HG03354 (cell line): Measurements from ENCODE around the gene TTC33.

Source experiments
- ATAC-seq: cut with Tn5 transposase; IDR thresholded peaks from one replicate; pipeline ENCODE4 v1.9.1; 2021; ENCODE audit warnings: mild to moderate bottlenecking; ENCODE audit not compliant: unreplicated experiment, poor library complexity, severe bottlenecking

Gene TTC33

DNA sequence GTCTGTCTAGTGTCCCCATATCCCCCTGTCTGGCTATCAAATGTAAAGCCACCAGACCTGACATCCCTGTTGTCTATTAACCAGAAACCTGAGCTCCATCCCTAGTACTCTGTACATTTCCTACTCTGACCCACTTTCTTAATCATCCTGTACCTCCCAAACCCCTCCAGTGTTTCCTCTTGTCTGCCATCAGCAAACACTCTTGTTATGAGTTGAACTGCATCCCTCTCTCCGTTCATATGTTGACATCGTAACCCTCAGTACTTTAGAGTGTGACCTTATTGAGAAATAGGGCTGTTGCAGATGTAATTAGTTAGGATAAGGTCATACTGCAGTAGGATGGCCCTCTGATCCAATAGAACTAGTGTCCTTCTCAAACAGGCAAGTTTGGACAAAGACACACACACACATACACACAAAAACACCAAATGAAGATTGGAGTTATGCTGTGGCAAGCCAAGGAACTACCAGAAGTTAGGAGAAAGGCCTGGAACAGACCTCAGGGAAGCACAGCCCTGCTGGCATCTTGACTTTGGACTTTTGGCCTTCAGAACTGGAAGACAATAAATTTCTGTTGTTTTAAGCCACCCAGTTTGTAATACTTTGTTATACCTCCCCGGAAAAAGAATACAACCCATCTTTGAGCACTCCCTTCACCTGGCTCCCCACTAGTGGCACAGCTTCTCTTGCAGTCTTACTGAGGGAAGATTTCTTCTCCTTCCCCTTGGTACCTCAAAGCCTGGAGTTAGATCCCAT is 256.1 kb downstream of the TTC33 start:
- ATAC-seq: no peak

DNA sequence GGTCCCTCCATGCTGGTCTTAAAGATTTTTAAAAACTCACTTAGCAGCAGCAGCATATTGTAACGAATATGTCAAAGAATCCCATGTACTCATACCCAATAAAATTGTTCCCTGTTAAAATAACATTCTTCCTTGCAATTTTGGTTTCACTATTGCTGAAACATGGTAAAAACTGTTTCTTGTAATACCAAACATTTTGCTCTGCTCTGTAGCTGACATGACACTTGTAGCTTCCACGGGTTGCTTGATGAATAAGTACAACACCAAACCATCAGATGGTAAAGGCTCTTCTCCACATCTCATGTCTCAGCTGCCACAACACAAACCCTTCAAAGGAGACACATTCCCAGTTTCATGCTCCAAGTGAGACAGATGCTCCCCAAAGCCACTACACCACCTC is 256.8 kb downstream of the TTC33 start:
- no peak for ATAC-seq

DNA sequence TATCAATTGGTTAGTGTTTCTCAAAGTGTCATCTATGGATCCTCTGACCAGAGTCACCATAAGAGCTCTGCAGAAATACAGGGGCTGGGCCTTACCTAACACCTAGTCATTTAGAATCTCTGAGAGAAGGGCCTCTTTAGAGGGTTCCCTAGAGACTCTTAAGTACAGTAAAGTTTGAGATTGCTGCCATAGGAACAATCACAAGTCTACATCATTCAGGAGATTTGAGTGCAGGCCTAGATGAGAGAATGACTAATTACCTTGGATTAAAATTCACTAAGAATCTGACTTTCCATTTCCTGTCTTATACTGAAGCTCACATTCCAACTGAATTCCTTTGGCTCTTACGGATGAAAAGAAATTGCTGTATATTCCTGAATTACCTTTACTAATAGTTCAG is 258.2 kb downstream of the TTC33 start:
- no peak for ATAC-seq

DNA sequence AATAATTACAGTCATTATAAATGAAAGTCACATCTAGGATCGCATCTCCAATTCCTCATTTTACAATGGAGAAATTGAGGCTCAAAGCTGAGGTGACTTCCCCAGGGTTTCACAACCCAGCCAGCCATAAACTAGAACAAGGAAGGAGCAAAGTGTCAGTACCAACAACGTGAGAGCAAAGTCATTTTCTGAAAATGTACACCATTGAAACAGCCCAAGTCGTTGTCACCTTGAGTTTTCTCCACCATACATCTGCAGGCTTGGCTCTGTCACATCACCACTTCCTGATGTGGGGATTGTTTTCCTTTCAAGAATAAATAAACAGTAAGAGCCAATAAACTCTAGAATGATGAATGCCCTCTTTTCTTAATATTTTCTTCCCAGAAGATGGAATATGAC is 260.5 kb downstream of the TTC33 start:
- ATAC-seq: no peak

DNA sequence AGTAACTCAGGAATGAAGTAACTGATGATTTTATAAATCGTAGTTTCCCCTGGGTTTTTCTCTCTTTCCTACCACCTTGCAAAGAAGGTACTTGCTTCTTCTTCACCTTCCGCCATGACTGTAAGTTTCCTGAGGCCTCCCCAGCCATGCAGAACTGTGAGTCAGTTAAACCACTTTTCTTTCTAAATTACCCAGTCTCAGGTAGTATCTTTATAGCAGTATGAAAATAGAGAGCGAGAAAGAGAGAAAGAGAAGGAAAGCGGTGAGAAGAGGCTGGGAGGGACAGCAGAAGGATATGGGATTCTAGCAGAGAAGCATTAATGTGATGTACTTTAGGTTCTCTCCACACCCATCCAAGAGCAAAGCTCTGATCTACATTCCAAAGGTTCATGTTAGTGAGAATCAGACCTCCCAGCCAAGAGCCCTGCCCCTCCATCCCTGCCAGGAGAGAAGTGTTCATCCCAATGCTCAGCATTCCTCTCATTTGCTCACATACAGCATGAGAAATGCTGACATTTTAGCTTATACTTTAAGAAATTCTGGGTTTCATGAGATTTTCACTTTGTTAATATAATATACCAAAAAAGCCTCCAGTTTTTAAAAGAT is 261.0 kb downstream of the TTC33 start:
- no peak for ATAC-seq

DNA sequence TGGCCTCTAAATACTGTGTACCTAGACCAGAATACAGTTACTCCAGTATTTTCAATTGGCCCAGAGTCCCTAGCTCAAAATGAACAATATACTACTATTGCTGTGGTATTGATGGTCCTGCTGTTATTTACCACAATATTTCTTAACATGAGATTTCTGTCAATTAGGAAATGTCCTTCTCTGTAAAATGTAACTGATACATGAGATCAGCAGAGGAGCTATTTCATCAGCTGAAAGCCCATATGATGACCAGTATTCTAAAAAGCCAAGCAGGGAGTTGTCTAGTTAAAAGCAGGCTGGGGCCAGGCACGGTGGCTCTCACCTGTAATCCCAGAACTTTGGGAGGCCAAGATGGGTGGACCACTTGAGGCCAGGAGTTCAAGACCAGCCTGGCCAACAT is 263.7 kb downstream of the TTC33 start:
- no peak for ATAC-seq

DNA sequence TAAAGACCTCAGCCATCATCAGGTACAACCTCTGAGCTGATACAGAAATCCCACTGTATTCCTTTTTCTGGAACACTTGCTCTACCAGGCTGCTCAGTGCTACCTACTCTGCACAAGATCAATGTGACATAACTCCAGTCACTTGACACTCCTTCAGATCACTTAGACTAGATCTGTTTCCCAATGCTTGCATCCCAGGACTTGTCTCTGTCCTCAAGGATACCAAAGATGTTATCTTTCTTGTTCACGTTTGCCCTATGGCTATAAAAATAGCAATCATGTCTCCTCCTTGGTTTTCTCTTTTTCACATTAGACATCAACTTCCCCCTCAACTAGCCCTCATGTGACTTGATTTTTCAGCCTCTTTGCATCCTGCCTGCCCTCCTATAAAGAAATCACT is 264.1 kb downstream of the TTC33 start:
- no peak for ATAC-seq

DNA sequence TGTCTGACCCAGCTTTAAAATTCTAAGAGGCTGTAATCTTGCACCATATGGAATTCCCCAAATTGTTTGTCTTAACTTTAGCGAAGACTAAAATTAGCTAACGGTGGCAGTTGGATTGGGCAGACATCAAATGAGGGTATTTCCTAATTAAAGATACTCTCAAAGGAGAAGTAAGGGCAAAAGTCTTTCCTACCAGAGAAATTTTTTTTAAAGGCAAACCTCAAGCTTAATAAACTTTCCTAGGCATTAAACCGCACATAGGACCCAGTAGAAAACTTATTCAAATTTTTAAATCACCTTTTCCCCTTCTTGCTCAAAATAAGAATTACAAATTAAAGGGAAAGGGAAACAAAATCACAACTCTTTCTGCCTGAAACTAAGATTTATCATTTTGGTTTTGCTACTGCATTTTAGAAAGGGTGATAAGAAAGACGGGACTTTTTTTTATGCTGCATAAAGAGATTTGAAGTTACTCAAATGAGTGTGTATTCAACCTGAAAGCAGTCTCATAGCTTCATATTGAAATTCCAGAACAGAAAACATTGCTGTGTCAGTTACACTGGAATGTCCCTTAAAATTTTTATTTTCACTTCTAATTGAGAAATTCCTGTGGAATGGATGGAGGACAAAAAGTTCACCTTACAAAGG is 265.2 kb downstream of the TTC33 start:
- peak; percentile 44 for ATAC-seq

DNA sequence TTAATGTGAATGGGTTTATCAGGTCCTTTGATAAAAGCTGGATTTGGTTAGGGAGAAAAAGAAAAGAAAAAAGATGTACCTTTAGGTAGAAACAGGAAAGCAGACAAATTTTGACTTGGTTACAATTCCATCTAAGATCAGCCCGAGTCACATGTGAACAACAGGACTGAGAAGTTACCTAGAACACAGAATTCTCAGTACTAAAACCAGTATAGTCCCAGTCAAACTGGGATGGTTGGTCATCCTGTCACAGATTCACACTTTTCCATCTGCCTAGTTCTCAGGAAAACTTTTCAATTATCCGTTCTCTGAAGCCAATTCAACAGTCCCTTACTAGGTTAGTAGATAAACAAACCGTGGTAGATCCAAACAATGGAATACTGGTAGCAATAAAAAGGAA is 266.3 kb downstream of the TTC33 start:
- no peak for ATAC-seq

DNA sequence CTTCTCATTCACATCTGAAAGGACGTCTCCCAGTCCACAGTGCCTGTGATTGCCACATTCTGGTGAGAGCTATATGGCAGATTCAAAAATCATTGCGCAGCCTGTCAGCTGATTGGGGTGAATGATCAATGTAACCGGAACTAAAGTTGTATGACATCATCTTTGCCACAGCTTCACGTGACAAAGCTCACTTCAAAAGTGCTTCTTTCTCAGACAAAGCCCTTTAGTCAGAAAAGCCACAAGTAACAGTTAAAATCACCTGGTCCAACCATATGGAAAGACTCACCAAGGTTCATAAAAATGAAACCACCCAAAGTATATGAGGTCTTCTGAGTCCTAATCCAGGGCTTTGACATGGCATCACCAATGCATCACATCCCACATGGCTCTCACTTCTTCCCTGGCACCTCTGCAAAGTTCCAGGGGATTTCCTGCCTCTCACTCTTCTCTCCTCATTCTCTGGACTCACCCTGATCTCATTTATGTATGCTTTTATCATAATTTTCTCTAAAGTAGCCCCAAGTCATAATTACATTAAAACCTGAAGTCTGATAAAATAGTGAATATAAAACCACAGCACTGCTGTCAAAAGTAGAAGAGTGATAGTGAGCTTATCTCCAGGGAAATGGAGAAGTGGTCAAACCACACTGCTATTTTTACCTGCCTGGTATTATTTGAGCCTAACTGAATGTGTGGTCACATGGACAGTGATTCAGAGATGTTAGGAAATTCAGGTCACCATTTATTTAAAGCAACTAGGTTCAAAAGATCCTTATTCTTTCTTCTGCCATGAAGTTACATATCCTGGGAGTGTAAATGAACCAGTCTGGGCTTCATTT is 269.1 kb downstream of the TTC33 start:
- peak; percentile 66 for ATAC-seq

DNA sequence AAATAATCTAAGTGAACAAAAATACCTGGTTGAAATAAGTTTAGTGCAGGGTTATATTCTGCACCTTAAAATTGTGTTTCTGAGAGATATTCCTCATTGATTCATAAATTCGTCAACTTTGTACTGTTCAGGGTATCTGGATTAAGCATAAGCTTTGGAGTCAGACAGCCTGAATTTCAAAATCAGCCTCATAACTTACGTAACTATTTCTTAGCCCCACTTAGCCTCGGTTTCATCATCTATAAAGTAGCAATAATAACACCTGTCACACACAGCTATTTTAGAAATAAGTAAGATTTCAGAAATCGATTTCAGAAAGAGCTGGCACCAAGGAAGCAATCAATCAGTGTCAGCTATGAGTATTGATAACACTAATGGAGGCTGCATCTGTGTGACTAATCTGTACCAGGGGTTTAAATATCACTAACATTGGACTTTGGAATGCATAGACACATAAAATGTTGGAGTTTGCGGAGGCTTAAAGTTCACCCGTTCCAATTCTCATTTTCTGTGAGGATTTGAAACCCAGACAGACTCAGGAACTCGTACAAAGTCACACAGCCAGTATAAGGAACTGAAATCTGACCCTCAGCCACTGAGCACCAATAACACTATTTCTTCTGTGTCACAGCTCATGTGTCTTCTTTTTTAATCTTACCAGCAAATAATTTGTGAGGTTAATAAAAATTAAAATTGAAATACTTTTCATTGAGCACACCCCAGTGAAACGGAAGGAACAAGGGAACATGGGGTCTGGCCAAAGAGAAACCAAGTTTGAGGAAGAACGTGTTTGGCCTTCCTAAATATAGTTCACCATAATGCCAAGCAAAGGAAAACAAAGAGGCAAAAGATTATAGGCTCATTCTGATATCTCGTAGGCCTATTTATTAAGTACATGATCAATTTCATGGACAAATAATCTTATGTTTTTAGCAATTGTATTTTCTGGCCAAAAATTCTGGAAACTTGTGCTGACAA is 270.5 kb downstream of the TTC33 start:
- peak; percentile 59 for ATAC-seq

DNA sequence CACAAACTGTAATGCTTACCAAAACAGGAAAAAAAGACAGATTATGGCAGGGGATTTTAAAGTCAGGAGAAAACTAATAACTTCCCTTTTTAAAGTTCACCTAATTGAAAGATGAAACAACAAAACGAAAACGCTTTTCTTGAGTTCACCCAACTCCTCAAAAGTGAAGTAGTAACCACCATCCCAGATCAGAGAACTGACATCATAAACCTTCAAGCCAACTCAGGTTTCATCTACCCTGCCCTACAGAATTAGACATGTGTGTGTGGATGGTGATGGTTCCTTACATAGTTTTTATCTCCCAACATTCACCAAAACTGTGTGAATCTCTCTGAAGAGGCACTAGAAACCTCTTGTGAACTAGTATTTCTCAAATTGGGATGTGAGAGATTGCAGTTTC is 271.3 kb downstream of the TTC33 start:
- ATAC-seq: peak; percentile 43

DNA sequence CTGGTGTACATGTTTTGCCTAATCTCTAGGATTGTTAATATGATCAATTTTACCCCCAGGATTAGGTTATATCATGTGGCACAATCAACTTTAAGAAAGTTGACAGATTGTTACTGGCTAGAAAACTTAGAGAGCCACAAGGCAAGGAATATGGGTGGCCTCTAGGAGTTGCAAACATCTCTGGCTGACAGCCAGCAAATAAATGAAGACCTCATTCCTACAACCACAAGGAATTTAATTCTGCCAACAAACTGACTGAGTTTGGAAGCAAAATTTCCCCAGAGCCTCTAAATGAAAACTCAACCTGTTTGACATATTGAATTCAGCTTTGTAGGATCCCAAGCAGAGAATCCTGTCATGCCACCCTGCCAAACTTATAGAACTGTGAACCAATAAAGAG is 272.4 kb downstream of the TTC33 start:
- ATAC-seq: no peak

DNA sequence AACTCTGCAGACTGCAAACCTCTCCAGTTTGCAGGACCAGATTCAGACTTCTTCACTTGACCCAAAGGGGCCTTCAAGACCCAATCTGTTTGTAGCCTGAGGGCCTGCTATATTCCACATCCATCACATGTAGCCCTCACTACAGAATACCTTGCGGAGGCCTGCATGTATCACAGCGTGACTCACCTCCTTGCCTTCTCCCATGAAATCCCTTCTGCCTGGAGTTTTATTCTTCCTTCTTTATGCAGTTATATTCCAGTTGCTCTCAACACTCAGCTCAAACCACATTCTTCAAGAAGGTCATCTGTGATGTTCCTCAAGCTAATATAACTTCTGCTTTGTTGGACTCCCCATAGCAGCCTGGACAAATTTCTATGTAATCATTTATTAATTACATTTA is 274.5 kb downstream of the TTC33 start:
- no peak for ATAC-seq

DNA sequence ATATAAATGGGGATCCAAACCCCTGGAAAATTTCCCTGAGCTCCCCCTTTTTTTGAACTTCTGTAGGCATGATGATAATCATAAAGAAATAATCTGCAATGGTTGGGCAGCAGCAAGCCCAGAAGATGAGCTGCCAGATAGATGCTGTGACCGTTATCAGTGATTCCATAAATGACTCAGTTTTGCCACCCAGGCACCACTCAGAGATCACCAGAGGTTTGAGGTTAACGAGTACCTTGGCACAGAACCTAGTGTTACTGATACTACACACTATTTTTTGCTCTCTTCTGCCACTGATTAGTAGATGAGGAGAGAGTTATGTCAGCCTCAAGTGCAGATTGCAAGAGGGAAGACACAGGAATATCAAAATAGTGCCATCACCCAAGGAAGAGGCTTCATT is 275.4 kb downstream of the TTC33 start:
- no peak for ATAC-seq

DNA sequence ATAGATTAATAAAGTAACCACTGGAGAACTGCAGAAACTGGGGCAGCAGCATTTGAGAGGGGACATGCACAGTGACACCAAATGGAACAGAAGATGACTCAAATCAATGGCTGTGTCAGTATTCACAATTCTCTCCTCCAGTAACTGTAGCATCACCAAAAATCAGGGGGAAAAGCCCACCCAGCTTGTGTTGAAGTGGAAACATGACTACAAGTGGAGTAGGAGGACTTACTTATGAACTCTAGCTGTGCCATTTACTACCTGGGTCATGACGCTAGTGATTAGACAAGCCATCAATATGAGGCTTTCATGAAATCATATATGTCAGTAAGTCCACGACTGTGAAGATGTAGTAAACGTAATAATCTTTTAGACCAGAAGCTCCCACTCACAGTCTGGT is 275.8 kb downstream of the TTC33 start:
- no peak for ATAC-seq

DNA sequence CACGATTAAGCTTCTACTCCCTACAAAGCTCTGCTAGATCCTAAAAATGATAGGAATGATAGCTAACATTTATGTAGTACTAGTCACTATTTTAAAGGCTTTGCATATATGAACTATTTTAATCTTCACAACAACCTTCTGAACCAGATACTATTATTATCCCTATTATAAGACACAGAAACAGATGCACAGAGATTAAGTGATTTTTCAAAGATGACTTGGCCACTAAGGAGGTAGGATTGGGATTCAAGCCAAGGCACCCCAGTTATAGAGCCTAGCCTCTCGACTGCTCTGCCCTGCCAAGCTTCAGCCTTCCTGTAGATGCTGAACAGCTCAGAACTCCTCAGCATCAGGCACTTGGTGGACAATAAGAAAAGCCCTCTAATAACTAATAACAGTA is 277.0 kb downstream of the TTC33 start:
- no peak for ATAC-seq

DNA sequence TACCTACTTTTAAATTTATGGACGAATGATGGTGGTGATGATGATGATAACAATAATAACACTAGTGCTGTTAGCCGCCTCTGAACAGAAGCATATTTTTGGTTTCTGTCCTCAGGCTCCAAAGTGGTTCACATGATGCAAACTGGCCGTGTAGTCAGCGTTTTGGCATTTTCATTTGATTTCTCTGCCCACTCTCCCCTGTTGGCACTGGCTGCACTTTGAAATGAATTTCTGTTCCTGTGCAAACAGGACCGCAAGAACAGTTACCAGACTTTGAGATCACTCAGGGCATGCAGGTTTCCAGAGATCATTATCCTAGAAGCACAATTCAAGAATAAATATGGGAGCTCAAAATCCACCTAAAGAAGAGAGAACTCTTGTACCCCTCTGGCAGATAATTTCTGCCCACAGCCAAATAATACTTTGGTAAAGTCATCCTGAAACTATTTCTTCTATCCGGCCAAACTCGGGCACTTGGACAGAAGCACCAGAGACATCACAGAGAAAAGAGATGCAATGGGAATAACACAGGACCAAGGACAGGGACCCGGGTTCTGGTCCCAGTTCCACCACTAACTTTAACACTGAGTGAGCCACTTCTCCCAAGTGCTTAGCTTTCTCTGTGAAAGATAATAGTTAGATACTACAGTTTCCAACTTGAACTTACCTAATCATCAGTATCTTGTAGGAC is 277.8 kb downstream of the TTC33 start:
- ATAC-seq: no peak

DNA sequence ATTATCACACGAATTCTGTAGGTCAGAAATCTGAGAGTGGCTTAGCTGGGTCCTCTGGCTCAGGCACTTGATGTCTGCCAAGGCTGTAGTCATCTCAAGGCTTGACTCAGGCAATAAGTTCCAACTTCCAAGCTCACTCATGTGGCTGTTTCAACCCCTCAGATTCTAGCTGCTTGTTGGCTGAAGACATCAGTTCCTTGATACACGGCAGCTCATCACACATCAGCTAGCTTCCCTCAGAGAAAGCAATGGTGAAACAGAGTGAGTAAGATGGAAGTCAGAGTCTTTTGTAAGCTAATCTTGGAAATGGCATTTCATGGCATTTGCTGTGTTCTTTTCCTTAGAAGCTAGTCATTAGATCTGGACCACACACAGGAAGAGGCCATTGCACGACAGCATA is 280.2 kb downstream of the TTC33 start:
- no peak for ATAC-seq
